Ovary (tissue), 3 donors: Measurements from ENCODE around the gene TAAR6.

Experiments used
- CTCF ChIP-seq, 3 donors: fragments of 450-650 bp in 2 of 3; fragments of 200-600 bp in 1 of 3; IDR thresholded peaks; one replicate each; pipeline versions ENCODE4 v1.5.1 to v1.8.0; 2016 to 2022; ENCODE audit warnings: antibody characterized with exemption in 3 of 3, mild to moderate bottlenecking in 1 of 3
- POLR2A ChIP-seq: fragments of 450-650 bp; IDR thresholded peaks from one replicate; pipeline ENCODE4 v1.6.1; 2017; ENCODE audit warnings: antibody characterized with exemption, mild to moderate bottlenecking, moderate library complexity
- donor health status: DM: no; HTN: no; CAD: no.

GRCh38 chr6:132548746-132549463 lies 21.2 kb upstream of the TAAR6 start:
- TF ChIP-seq POLR2A (no peak), CTCF (IDR thresholded peaks at IDR 0.05) (no peak)
